ENCODE data around the gene GP2.

DNA sequence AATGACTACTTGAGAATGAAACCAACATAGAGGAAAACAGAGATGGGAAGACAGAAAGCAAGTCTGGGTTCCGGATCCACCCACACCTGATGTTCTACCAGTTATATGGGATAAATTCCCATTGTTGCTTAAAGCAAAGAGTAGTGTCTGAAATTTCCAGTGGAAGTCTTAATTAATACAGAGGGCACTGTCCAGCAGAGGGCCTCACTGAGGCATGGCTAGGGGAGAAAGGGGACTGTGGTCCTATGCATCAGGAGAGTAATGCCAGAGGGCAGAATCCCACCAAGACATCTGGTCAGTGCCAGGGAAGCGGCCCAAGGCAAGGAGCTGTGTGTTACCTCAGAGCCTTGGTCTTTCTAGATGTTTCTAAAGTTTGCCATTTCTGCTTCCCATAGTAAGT lies 32.7 kb upstream of the GP2 start:
- TF ChIP-seq CTCF (IDR thresholded peaks at IDR 0.05) (no peak), POLR2A (IDR thresholded peaks at IDR 0.05) (no peak)

Measured in lower leg skin (tissue), 3 donors.